Spleen (tissue), 11 donors: Measurements from ENCODE around the gene KCTD1. TPM values are rescaled to one million over a fixed set of nuclear protein-coding genes. Genes with fewer than 3 reads are reported as not detected.
A peak's percentile ranks its signal among the peaks of the same experiment; 100 is the strongest.
"Not testable (repeated sequence)": the region's sequence is repeated elsewhere in the genome, so short reads cannot be mapped to it uniquely, and the experiment has no call there.

Experiments
- DNase-seq: peaks from one replicate; pipeline ENCODE4 v3.0.0-alpha.2; 2020
- H3K27ac ChIP-seq, 8 donors: fragments of 200-600 bp; sonication (generic) in 7 of 8; 1 replicate in 4 of 8; 2 replicates in 4 of 8; pipeline versions ENCODE4 v1.5.0 to v1.8.0; 2016 to 2021; ENCODE audit warnings: inconsistent platforms in 4 of 8, mild to moderate bottlenecking in 4 of 8, moderate library complexity in 1 of 8
- H3K27me3 ChIP-seq, 7 donors: fragments of 200-600 bp; sonication (generic) in 6 of 7; replicated peaks in 1 of 7; 1 replicate in 4 of 7; 2 replicates in 3 of 7; pipeline versions ENCODE4 v1.5.0 to v1.8.0; 2016 to 2021; ENCODE audit warnings: inconsistent platforms in 3 of 7, mild to moderate bottlenecking in 1 of 7
- H3K36me3 ChIP-seq, 6 donors: fragments of 200-600 bp; sonication (generic) in 5 of 6; 1 replicate in 4 of 6; 2 replicates in 2 of 6; pipeline versions ENCODE4 v1.5.0 to v1.8.0; 2016 to 2021; ENCODE audit warnings: inconsistent platforms in 2 of 6
- H3K4me1 ChIP-seq, 6 donors: fragments of 200-600 bp; sonication (generic) in 5 of 6; 1 replicate in 3 of 6; 2 replicates in 3 of 6; pipeline versions ENCODE4 v1.5.0 to v1.8.0; 2016 to 2021; ENCODE audit warnings: inconsistent platforms in 3 of 6
- H3K4me3 ChIP-seq, 8 donors: fragments of 200-600 bp; sonication (generic) in 7 of 8; 1 replicate in 4 of 8; 2 replicates in 4 of 8; pipeline versions ENCODE4 v1.5.0 to v1.8.0; 2016 to 2021; ENCODE audit warnings: inconsistent platforms in 4 of 8, mild to moderate bottlenecking in 4 of 8, moderate library complexity in 2 of 8
- H3K9me3 ChIP-seq, 8 donors: fragments of 200-600 bp; sonication (generic) in 7 of 8; 1 replicate in 4 of 8; 2 replicates in 4 of 8; pipeline versions ENCODE4 v1.5.0 to v1.8.0; 2016 to 2021; ENCODE audit warnings: inconsistent platforms in 4 of 8
- CTCF ChIP-seq, 11 experiments: fragments of 200-600 bp in 7 of 11; fragments of 450-650 bp in 4 of 11; sonication (generic) in 4 of 11; IDR thresholded peaks in 8 of 11; conservative IDR thresholded peaks in 3 of 11; 1 replicate in 7 of 11; 2 replicates in 4 of 11; pipeline versions ENCODE4 v1.4.0 to v1.8.0; 2016 to 2021; ENCODE audit warnings: antibody characterized with exemption in 11 of 11, inconsistent platforms in 4 of 11, mild to moderate bottlenecking in 1 of 11
- POLR2A ChIP-seq, 3 donors: fragments of 450-650 bp; IDR thresholded peaks; one replicate each; pipeline ENCODE4 v1.5.1; 2017; ENCODE audit warnings: antibody characterized with exemption in 3 of 3, mild to moderate bottlenecking in 1 of 3
- POLR2AphosphoS5 ChIP-seq, 3 donors: sonication (generic); formaldehyde crosslinking; IDR thresholded peaks; one replicate each; pipeline ENCODE4 v1.5.1; 2017; ENCODE audit warnings: antibody characterized with exemption in 3 of 3
- WGBS, 5 donors: extraction: QIAGEN DNeasy Blood & Tissue Kit in 3 of 5; methylation state at CpG; one replicate each; pipeline versions ENCODE4 v1.1.5 to v1.1.7; 2013 to 2018; 5-methylcytosine and 5-hydroxymethylcytosine counted together
- intact Hi-C: fragments of 100-400 bp; cut with DNase I; formaldehyde crosslinking; loops from one replicate; pipeline ENCODE4 v1.15.0; 2023; ENCODE audit warnings: low total_unique reads
- polyA plus RNA-seq, 3 donors: library from polyadenylated mRNA; stranded (reverse); fragments of 200-250 nt; gene quantifications; one replicate each; pipeline ENCODE4 v1.2.1, GENCODE V29; 2013
- total RNA-seq, 7 donors: library from RNA; depleted of rRNA in 3 of 7; stranded (reverse); fragments of >200 nt in 3 of 7; fragmentation: NEBNext Ultra II Directional in 4 of 7; extraction: Animal tissue kit (Norgen Biotek cat#: 25700) in 4 of 7; gene quantifications; one replicate each; pipeline versions ENCODE4 v1.1.0 to v1.2.1, GENCODE V29; 2016 to 2021
- donor health status: healthy with polysubstance abuse.
- donor health status: DM: no; HTN: no; CAD: no; lungs with moderate emphysema.
- donor health status: DM: no; HTN: no; CAD: no.
- donor health status: Bipolar disorder and iron deficiency.
- donor health status: healthy.
- donor health status: DM: no; HTN: no; CAD: no.
- donor health status: DM: yes; HTN: yes; CAD: no.

Gene KCTD1
- total and polyA plus RNA-seq, 10 donors: 1.6 to 11.8 (median 6.6) TPM

DNA sequence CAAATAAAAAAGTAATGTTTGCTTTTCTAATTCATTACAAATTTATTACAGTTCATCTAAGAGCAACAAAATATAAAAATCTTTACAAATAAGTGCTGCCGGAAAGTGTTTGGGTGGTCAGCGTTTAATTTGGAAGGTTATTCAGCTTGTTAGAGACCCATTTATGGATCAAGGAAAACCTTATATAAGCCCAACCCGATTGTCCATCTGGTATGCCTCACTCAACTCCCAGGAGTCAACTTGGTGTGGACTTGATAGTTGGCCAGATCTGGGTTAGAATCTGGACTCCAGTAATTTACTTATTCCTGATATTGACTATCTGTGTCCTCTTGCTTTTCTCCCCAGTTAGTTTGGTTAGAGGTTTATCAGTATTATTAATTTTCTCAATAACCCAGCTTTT, 106.2 kb downstream of the KCTD1 start:
- Histone ChIP-seq H3K4me1 (no peaks in the 10 kb centered on the region), H3K27ac (peak overlapping the region in 1 of 8 donors; percentile 23), H3K4me3 (no peak overlapping the region), H3K36me3 (no peaks in the 10 kb centered on the region), H3K9me3 (peaks cover 0 to 4% (median 0%) of the 10 kb centered on the region in 8 donors), H3K27me3 (peaks cover 0 to 5% (median 0%) of the 10 kb centered on the region in 7 donors)
- no peak for DNase-seq
- intact Hi-C loops: no loop called here
- no peak for TF ChIP-seq POLR2AphosphoS5 (IDR thresholded peaks at IDR 0.05)
- no peak for TF ChIP-seq POLR2A (IDR thresholded peaks at IDR 0.05)
- no peak for TF ChIP-seq CTCF (IDR thresholded peaks at IDR 0.05 in 8 of 11, conservative IDR thresholded peaks at IDR 0.05 in 3 of 11)
- 57 to 84% (median 71%) methylated on average over 3 of the region's 3 CpGs for WGBS, 5 donors

DNA sequence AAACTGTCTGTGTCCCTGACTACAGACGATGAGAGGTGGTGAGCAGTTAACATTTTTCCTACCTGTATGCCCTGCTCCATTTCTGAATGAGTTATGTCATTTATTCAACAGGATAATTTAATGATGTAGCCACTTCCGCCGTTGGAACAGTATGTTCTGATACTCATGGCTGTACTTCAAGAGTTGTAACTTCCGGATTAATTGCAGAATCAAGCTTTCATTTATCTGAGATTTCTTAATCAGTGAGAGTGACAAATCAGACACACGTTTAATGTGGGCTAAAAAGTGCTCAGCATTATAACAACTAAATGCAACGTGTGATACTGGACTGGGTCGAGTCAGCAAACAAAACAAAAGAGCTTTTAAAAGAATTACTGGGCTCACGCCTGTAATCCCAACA, 107.7 kb downstream of the KCTD1 start:
- H3K36me3 ChIP-seq: no peaks in the 10 kb centered on the region
- H3K27ac ChIP-seq: no peak overlapping the region
- no peak overlapping the region for H3K4me3 ChIP-seq
- peaks cover 0 to 4% (median 0%) of the 10 kb centered on the region in 8 donors for H3K9me3 ChIP-seq
- whole genome bisulfite sequencing, 5 donors: 71 to 82% (median 80%) methylated on average over 8 of the region's 8 CpGs
- H3K4me1 ChIP-seq: no peaks in the 10 kb centered on the region
- intact Hi-C loops: no loop called here
- peaks cover 0 to 12% (median 0%) of the 10 kb centered on the region in 7 donors for H3K27me3 ChIP-seq
- TF ChIP-seq CTCF (IDR thresholded peaks at IDR 0.05 in 8 of 11, conservative IDR thresholded peaks at IDR 0.05 in 3 of 11) (no peak), POLR2AphosphoS5 (IDR thresholded peaks at IDR 0.05) (no peak), POLR2A (IDR thresholded peaks at IDR 0.05) (no peak)
- DNase-seq: no peak

GRCh38 chr18:26439537-26439936, 108.8 kb downstream of the KCTD1 start:
- Histone ChIP-seq H3K4me3 (no peak overlapping the region), H3K36me3 (no peaks in the 10 kb centered on the region), H3K4me1 (no peaks in the 10 kb centered on the region), H3K9me3 (peaks cover 0 to 4% (median 0%) of the 10 kb centered on the region in 8 donors), H3K27ac (no peak overlapping the region), H3K27me3 (peaks cover 0 to 7% (median 0%) of the 10 kb centered on the region in 7 donors)
- TF ChIP-seq POLR2A (IDR thresholded peaks at IDR 0.05): no peak
- WGBS, 5 donors: 79 to 94% (median 84%) methylated on average over 4 of the region's 4 CpGs
- DNase-seq: no peak
- intact Hi-C loops: no loop called here

DNA sequence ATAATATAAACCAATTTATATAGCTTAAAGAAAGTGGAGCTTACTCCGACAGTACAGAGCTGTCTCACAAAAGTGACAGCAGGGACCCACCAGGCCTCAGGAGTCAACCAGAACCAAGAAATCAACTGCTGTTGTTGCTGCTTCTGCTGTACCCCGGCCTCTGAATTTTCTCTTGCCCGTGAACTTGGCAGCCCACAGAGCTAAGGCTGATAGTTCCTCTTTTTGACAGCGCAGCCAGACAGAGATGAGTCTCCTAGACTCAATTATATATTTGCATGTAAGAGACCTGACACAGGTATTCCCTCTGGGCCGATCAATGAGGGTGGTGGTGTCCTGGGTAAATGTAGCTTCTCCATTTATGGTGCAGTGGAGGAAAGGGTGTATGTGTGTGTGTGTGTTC, 109.4 kb downstream of the KCTD1 start:
- Histone ChIP-seq H3K36me3 (no peaks in the 10 kb centered on the region), H3K27me3 (peaks cover 0 to 7% (median 0%) of the 10 kb centered on the region in 7 donors), H3K4me3 (no peak overlapping the region), H3K4me1 (no peaks in the 10 kb centered on the region), H3K27ac (no peak overlapping the region), H3K9me3 (peaks cover 0 to 3% (median 0%) of the 10 kb centered on the region in 8 donors)
- intact Hi-C loops: no loop called here
- WGBS, 5 donors: 52 to 64% (median 57%) methylated on average over 5 of the region's 5 CpGs
- DNase-seq: no peak
- TF ChIP-seq POLR2A (IDR thresholded peaks at IDR 0.05): no peak
- no peak for TF ChIP-seq CTCF (IDR thresholded peaks at IDR 0.05 in 8 of 11, conservative IDR thresholded peaks at IDR 0.05 in 3 of 11)
- TF ChIP-seq POLR2AphosphoS5 (IDR thresholded peaks at IDR 0.05): no peak

DNA sequence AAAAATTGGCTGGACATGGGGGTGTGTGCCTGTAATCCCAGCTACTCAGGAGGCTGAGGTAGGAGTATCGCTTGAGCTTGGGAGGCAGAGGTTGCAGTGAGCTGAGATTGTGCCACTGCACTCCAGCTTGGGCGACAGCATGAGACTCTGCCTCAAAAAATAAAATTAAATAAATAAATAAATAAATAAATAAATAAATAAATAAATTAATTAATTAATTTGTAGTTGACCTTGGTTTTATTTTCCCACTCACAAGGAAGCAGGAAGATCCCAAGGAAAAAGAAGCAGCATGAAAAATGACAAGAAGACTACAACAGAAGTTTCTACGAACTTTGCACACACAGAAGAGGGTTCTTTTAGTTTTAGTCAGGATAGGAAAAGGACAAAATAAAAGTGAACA, 110.7 kb downstream of the KCTD1 start:
- WGBS, 5 donors: 56 to 96% (median 91%) methylated on average over 3 of the region's 3 CpGs
- intact Hi-C loops, H3K9me3 ChIP-seq, H3K36me3 ChIP-seq, H3K4me3 ChIP-seq, H3K4me1 ChIP-seq, H3K27ac ChIP-seq, DNase-seq, H3K27me3 ChIP-seq: not testable (repeated sequence)
